Measurements from ENCODE around the gene MYLK.

- TF ChIP-seq EP300 (IDR thresholded peaks at IDR 0.05) (no peak), CTCF (IDR thresholded peaks at IDR 0.05) (no peak), POLR2A (IDR thresholded peaks at IDR 0.05) (no peak)
These were observed 25.7 kb upstream of the MYLK start for GRCh38 chr3:123909785-123910184.
